HG03097 (cell line): ENCODE measurements around the gene DRICH1.
"Not testable (repeated sequence)": the region's sequence is repeated elsewhere in the genome, so short reads cannot be mapped to it uniquely, and the experiment has no call there.

ENCODE experiments used
- ATAC-seq: cut with Tn5 transposase; IDR thresholded peaks from one replicate; pipeline ENCODE4 v1.9.1; 2021; ENCODE audit not compliant: unreplicated experiment, low FRiP score

The DRICH1 gene

GRCh38 chr22:23603266-23603665 lies 28.9 kb downstream of the DRICH1 start:
- no peak for ATAC-seq

GRCh38 chr22:23598805-23599518 lies 33.2 kb downstream of the DRICH1 start:
- no peak for ATAC-seq

GRCh38 chr22:23597576-23598268 lies 34.4 kb downstream of the DRICH1 start:
- not testable (repeated sequence) for ATAC-seq

- ATAC-seq = not testable (repeated sequence)
Observed at GRCh38 chr22:23595904-23596303, 36.2 kb downstream of the DRICH1 start.

- ATAC-seq = no peak
Observed at GRCh38 chr22:23591846-23592245, 40.3 kb downstream of the DRICH1 start.

- ATAC-seq = no peak
Observed at GRCh38 chr22:23591201-23591791, 40.8 kb downstream of the DRICH1 start.

- ATAC-seq = no peak
Observed at GRCh38 chr22:23583836-23584235, 48.3 kb downstream of the DRICH1 start.

- ATAC-seq = no peak
Observed at GRCh38 chr22:23583153-23583552, 49.0 kb downstream of the DRICH1 start.

- no peak for ATAC-seq
Observed at GRCh38 chr22:23581260-23581650, 50.9 kb downstream of the DRICH1 start.

- ATAC-seq = no peak
Observed at GRCh38 chr22:23580576-23581259, 51.4 kb downstream of the DRICH1 start.

- no peak for ATAC-seq
Observed at GRCh38 chr22:23579870-23580575, 52.1 kb downstream of the DRICH1 start, which contains the start of gene IGLL1. Gene IGLL1, minus strand, starts transcription at chr22:23580290. Its CDS starts 100 bp downstream, at chr22:23580190.

GRCh38 chr22:23579280-23579679 lies 52.8 kb downstream of the DRICH1 start:
- ATAC-seq = no peak

- no peak for ATAC-seq
Observed at GRCh38 chr22:23578306-23578705, 53.8 kb downstream of the DRICH1 start.

- no peak for ATAC-seq
Observed at GRCh38 chr22:23576681-23577080, 55.4 kb downstream of the DRICH1 start.

GRCh38 chr22:23575601-23576000 lies 56.5 kb downstream of the DRICH1 start:
- ATAC-seq = no peak

- no peak for ATAC-seq
Observed at GRCh38 chr22:23574877-23575276, 57.2 kb downstream of the DRICH1 start.

- ATAC-seq = no peak
Observed at GRCh38 chr22:23574371-23574811, 57.7 kb downstream of the DRICH1 start.

GRCh38 chr22:23573701-23574235 lies 58.4 kb downstream of the DRICH1 start:
- not testable (repeated sequence) for ATAC-seq

- not testable (repeated sequence) for ATAC-seq
Observed at GRCh38 chr22:23573106-23573505, 59.0 kb downstream of the DRICH1 start.

- no peak for ATAC-seq
Observed at GRCh38 chr22:23571486-23571885, 60.6 kb downstream of the DRICH1 start.
